Right lobe of liver (tissue), 4 donors: ENCODE data around the gene MTHFD2L.

Experiments
- CTCF ChIP-seq, 4 donors: fragments of 200-600 bp in 3 of 4; fragments of 450-650 bp in 1 of 4; IDR thresholded peaks; one replicate each; pipeline versions ENCODE4 v1.5.1 to v1.8.0; 2016 to 2022; ENCODE audit warnings: antibody characterized with exemption in 4 of 4, mild to moderate bottlenecking in 2 of 4
- POLR2A ChIP-seq: fragments of 450-650 bp; IDR thresholded peaks from one replicate; pipeline ENCODE4 v1.6.1; 2017; ENCODE audit warnings: antibody characterized with exemption, mild to moderate bottlenecking
- donor health status: DM: no; HTN: no; CAD: no.
- donor health status: DM: no; HTN: no; CAD: no.
- donor health status: DM: no; HTN: yes; CAD: no.

DNA sequence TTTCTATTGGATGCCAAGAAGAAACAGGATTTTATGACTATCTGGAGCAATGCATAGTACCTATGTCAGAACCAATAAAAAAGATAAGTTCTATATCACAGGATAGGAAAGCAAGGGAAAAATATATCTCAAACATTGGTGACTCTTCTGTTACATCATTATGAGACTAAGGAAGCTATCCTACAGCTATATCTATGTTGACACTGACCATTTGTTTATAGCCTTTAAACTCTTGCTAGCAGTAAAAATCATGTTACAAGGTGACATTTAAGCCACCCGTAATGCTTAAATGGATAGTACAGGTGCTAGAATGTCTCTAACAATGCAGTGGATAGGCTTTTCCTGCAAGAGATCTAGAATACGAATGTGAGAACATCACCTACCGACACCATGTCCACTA is 121.8 kb downstream of the MTHFD2L start:
- TF ChIP-seq CTCF (IDR thresholded peaks at IDR 0.05) = no peak
- TF ChIP-seq POLR2A = no peak
